Measurements from ENCODE around the gene TBC1D16. TPM values are rescaled to one million over a fixed set of nuclear protein-coding genes. Genes with fewer than 3 reads are reported as not detected.

Gene TBC1D16
- total and polyA plus RNA-seq, 2 donors (not counting 1 experiment from before 2014, with no cell fraction given): 8.3 to 30.4 TPM

DNA sequence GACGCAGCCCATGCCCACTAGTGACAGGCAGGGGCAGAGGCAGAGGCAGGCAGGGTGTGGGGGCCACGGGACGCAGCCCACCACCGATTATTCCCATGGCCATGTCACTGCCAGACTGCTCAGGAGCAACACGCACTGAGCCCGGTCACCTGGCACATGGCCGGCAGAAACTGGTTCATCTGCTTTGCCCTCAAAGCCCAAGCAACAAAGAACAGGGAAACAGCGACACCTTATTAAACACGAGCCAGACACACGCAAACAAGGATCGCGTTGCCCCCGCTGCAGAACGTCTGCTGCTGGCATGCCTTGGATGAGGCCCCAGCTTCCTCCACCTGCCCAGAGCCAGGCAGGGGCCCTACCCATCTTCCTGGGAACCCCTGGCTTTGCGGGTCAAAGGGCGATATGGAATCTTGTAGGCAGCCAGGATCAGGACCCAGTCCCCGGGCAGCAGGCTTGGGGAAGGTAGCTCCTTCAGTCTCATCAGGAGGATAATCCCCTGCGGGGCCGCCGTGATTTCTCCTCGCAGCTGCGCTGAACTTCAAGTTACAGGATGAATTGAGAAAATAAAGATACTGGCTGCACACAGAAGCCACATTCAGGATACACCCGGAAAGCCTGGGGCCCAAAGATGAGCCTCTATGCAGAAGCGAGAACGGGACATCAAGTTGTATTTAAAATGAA is 4.8 kb downstream of the TBC1D16 start:
- Histone ChIP-seq H4K20me1 (ENCODE audit: control insufficient read depth, extremely low read depth, insufficient read depth, low read length) (no peaks in the 10 kb centered on the region), H3K79me2 (ENCODE audit: control insufficient read depth, insufficient read depth, low read length) (peaks cover 6% of the 10 kb centered on the region)

DNA sequence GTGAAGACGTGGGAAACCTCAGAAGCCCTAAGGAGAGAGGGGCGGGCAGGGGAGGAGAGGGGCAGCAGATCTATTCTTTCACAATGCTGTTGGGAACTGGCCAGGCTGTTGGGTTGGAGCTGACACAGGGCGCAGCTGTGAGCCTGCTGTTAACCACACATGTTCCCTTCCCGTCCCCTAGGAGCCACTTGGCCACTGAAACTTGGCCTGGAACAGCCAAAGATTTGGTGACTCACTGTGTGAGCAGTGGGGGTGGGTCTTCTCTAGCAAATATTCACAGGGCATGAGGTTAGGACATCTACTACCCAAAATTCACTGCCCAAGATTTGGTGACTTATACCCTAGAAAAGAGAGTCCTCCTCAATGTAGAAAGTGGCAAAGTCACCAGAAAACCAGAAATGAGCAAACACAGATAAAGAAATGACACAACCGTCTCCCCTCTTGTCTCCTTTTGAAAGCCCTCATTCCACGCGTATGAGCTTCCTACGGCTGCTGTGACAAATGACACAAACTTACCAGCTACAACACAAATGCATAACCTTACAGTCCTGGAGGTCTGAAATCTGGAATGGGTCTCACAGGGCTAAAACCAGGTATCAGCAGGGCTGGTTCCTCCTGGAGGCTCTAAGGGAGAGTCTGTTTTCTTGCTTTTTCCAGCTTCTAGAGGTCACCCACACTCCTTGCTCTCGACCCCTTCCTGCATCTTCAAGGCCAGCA is 6.3 kb downstream of the TBC1D16 start:
- no peak for TF ChIP-seq EZH2 (IDR thresholded peaks at IDR 0.05; ENCODE audit: low read length, missing control alignments)
- TF ChIP-seq, protein P1, sequence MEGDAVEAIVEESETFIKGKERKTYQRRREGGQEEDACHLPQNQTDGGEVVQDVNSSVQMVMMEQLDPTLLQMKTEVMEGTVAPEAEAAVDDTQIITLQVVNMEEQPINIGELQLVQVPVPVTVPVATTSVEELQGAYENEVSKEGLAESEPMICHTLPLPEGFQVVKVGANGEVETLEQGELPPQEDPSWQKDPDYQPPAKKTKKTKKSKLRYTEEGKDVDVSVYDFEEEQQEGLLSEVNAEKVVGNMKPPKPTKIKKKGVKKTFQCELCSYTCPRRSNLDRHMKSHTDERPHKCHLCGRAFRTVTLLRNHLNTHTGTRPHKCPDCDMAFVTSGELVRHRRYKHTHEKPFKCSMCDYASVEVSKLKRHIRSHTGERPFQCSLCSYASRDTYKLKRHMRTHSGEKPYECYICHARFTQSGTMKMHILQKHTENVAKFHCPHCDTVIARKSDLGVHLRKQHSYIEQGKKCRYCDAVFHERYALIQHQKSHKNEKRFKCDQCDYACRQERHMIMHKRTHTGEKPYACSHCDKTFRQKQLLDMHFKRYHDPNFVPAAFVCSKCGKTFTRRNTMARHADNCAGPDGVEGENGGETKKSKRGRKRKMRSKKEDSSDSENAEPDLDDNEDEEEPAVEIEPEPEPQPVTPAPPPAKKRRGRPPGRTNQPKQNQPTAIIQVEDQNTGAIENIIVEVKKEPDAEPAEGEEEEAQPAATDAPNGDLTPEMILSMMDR (conservative IDR thresholded peaks at IDR 0.05 in 1 of 2, IDR thresholded peaks at IDR 0.05 in 1 of 2; ENCODE audit: low read depth in 1 of 2, low read length in 2 of 2): peak in 1 of 2 donors; percentile 10
- peak overlapping the region in 1 of 4 experiments; percentile 9 for H3K4me3 ChIP-seq (replicated peaks in 1 of 4; ENCODE audit: control extremely low read depth in 1 of 4, insufficient read depth in 1 of 4, low read depth in 3 of 4, low read length in 4 of 4)
- H3K27me3 ChIP-seq (ENCODE audit: control insufficient read depth, insufficient read depth, low read length): no peaks in the 10 kb centered on the region
- H4K20me1 ChIP-seq (ENCODE audit: control insufficient read depth, extremely low read depth, insufficient read depth, low read length): no peaks in the 10 kb centered on the region
- no peak overlapping the region for H3K9ac ChIP-seq (ENCODE audit: insufficient read depth, low read length)
- peak overlapping the region; percentile 44 for H3K4me2 ChIP-seq (ENCODE audit: extremely low read depth, insufficient read depth, low read length)
- peaks cover 12% of the 10 kb centered on the region for H3K4me1 ChIP-seq (ENCODE audit: control insufficient read depth, extremely low read depth, insufficient read depth, low read length)
- no peak overlapping the region for H3K27ac ChIP-seq (ENCODE audit: insufficient read depth, low read length)
- H3K79me2 ChIP-seq (ENCODE audit: control insufficient read depth, insufficient read depth, low read length): peaks cover 8% of the 10 kb centered on the region
- no peak overlapping the region for H2AFZ ChIP-seq (ENCODE audit: low read length)
- H3K36me3 ChIP-seq (ENCODE audit: control insufficient read depth, insufficient read depth, low read length): no peaks in the 10 kb centered on the region
- peak; percentile 72 to 95 for DNase-seq (ENCODE audit: low read depth in 2 of 2)
- H3K9me3 ChIP-seq (ENCODE audit: control insufficient read depth, insufficient read depth, low read depth, low read length): no peaks in the 10 kb centered on the region

More for the DNA sequence above, 4.8 kb downstream of the TBC1D16 start:
- H3K27ac ChIP-seq (ENCODE audit: insufficient read depth, low read length): no peak overlapping the region
- no peak overlapping the region for H3K9ac ChIP-seq (ENCODE audit: insufficient read depth, low read length)
- H3K27me3 ChIP-seq (ENCODE audit: control insufficient read depth, insufficient read depth, low read length): no peaks in the 10 kb centered on the region
- H2AFZ ChIP-seq (ENCODE audit: low read length): no peak overlapping the region
- no peaks in the 10 kb centered on the region for H3K36me3 ChIP-seq (ENCODE audit: control insufficient read depth, insufficient read depth, low read length)
- TF ChIP-seq, protein P1 (conservative IDR thresholded peaks at IDR 0.05 in 1 of 2, IDR thresholded peaks at IDR 0.05 in 1 of 2; ENCODE audit: low read depth in 1 of 2, low read length in 2 of 2): no peak
- no peak for TF ChIP-seq EZH2 (IDR thresholded peaks at IDR 0.05; ENCODE audit: low read length, missing control alignments)
- no peak overlapping the region for H3K4me3 ChIP-seq (replicated peaks in 1 of 4; ENCODE audit: control extremely low read depth in 1 of 4, insufficient read depth in 1 of 4, low read depth in 3 of 4, low read length in 4 of 4)
- no peak overlapping the region for H3K4me2 ChIP-seq (ENCODE audit: extremely low read depth, insufficient read depth, low read length)
- H3K4me1 ChIP-seq (ENCODE audit: control insufficient read depth, extremely low read depth, insufficient read depth, low read length): peaks cover 13% of the 10 kb centered on the region
- no peaks in the 10 kb centered on the region for H3K9me3 ChIP-seq (ENCODE audit: control insufficient read depth, insufficient read depth, low read depth, low read length)
- DNase-seq (ENCODE audit: low read depth in 2 of 2): no peak

DNA sequence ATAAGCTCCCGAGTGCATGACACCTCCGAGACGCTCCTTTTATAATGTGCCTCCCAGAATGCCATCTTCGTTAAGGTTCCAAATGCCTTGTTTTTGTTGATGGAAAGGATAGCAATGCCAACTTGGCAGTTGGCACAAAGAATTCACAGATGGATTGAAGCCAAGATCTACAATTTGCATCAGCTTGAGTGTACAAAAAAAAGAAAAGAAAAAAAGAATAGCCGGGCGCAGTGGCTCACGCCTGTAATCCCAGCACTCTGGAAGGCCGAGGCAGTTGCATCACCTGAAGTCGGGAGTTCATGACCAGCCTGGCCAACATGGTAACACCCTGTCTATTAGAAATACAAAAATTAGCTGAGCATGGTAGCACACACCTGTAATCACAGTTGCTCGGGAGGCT is 7.6 kb downstream of the TBC1D16 start:
- H3K9me3 ChIP-seq (ENCODE audit: control insufficient read depth, insufficient read depth, low read depth, low read length): no peaks in the 10 kb centered on the region
- H3K4me3 ChIP-seq (replicated peaks in 1 of 4; ENCODE audit: control extremely low read depth in 1 of 4, insufficient read depth in 1 of 4, low read depth in 3 of 4, low read length in 4 of 4): no peak overlapping the region
- no peaks in the 10 kb centered on the region for H4K20me1 ChIP-seq (ENCODE audit: control insufficient read depth, extremely low read depth, insufficient read depth, low read length)
- H3K4me1 ChIP-seq (ENCODE audit: control insufficient read depth, extremely low read depth, insufficient read depth, low read length): peaks cover 12% of the 10 kb centered on the region
- H3K9ac ChIP-seq (ENCODE audit: insufficient read depth, low read length): no peak overlapping the region
- H3K27ac ChIP-seq (ENCODE audit: insufficient read depth, low read length): no peak overlapping the region
- H3K36me3 ChIP-seq (ENCODE audit: control insufficient read depth, insufficient read depth, low read length): no peaks in the 10 kb centered on the region
- TF ChIP-seq EZH2 (IDR thresholded peaks at IDR 0.05; ENCODE audit: low read length, missing control alignments): no peak
- TF ChIP-seq, protein P1 (conservative IDR thresholded peaks at IDR 0.05 in 1 of 2, IDR thresholded peaks at IDR 0.05 in 1 of 2; ENCODE audit: low read depth in 1 of 2, low read length in 2 of 2): no peak
- no peak overlapping the region for H3K4me2 ChIP-seq (ENCODE audit: extremely low read depth, insufficient read depth, low read length)
- no peak for DNase-seq (ENCODE audit: low read depth in 2 of 2)
- no peak overlapping the region for H2AFZ ChIP-seq (ENCODE audit: low read length)
- peaks cover 10% of the 10 kb centered on the region for H3K79me2 ChIP-seq (ENCODE audit: control insufficient read depth, insufficient read depth, low read length)
- no peaks in the 10 kb centered on the region for H3K27me3 ChIP-seq (ENCODE audit: control insufficient read depth, insufficient read depth, low read length)
